GM19239 (cell line): ENCODE results near the gene LEKR1.
"Not testable (repeated sequence)": the region's sequence is repeated elsewhere in the genome, so short reads cannot be mapped to it uniquely, and the experiment has no call there.

ENCODE experiments used
- DNase-seq: peaks from one replicate; pipeline ENCODE4 v3.0.0; 2011; ENCODE audit warnings: low spot score; ENCODE audit not compliant: insufficient read length
- FAIRE-seq: peaks from 2 replicates; lab custom pipeline; 2011; peaks lifted over from hg19 to GRCh38; lab: Jason Lieb, UNC

The LEKR1 gene

DNA sequence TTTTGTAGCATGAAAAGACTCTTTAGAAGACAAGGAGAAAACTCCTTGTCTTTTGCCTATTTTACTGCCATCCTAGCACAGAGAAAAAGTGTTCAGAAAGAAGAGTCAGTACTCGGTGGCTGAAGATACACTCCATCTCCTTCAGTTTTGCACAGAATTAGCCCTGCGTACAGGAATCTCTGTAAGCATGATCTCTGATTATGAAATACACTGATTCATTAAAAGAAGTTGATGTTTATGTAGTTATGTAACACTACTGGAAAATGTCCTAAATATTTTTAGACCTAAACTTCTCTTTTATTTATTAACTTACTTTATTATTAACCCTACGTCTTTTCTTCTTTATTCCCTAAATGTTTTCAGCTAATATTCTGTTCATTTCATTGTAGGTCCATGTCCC lies 138.4 kb downstream of the LEKR1 start:
- FAIRE-seq (no peak), DNase-seq (no peak)

DNA sequence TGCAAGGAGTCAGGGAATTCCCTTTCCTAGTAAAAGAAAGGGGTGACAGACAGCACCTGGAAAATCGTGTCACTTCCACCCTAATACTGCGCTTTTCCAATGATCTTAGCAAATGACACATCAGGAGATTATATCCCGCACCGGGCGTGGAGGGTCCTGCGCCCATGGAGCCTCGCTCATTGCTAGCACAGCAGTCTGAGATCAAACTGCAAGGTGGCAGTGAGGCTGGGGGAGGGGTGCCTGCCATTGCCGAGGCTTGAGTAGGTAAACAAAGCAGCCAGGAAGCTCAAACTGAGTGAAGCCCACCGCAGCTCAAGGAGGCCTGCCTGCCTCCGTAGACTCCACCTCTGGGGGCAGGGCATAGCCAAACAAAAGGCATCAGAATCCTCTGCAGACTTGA lies 140.2 kb downstream of the LEKR1 start:
- FAIRE-seq, DNase-seq: not testable (repeated sequence)

DNA sequence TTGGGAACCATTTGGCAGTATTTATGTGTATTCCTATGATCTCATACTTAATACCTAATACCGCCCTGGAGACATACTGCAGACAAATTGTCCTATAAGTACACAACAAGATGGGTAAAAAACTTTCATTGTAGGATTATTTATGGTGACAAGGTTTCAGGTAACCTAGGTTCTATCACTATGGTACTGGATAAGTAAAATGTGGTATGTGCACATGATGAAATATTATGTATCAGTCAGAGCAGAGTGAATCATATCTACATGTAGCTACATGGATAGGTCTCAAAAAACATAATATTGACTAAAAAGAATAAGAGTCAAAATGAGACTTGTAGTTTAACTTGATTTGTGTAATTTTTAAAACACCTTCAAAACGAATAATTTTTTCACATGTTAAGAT lies 147.8 kb downstream of the LEKR1 start:
- FAIRE-seq: no peak

DNA sequence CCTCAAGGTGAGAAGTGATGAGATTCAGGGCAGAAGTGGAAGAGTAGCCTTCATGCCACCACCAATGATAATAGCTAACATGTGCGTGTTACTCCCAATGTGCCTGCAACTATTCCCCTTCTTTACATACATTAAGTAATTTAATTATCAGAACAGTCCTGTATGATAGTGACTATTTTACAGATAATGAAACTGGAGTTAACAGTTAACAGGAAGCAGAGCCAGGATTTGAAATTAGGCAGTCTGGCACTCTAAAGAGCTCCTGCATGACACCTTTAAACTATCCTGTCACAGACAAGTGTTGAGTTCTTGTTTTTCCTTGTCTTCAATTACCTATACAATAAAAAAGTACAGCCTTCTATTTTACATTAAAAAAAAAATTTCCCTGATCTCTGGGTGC lies 148.8 kb downstream of the LEKR1 start:
- DNase-seq: no peak
- no peak for FAIRE-seq

More for the DNA sequence above, 147.8 kb downstream of the LEKR1 start:
- DNase-seq: no peak

DNA sequence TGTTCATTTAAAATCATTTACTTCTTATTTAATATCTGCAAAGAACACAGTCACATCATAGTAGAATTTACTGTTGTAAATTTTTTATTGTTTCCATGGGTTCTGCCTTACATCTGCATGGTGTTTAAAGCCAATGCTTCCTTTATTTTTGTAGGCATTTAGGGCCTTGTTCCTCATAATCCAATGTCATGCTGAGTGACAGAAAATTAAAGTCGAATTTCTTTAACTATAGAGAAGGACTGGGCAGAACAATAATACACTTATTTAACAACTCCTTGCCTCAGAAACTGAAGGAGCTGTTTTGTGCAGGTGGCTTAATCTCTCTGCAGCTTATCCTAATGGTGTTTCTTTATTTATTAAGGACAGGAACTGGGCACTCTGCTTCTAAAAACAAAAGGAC lies 149.6 kb downstream of the LEKR1 start:
- peak; percentile 56 for FAIRE-seq
- no peak for DNase-seq

DNA sequence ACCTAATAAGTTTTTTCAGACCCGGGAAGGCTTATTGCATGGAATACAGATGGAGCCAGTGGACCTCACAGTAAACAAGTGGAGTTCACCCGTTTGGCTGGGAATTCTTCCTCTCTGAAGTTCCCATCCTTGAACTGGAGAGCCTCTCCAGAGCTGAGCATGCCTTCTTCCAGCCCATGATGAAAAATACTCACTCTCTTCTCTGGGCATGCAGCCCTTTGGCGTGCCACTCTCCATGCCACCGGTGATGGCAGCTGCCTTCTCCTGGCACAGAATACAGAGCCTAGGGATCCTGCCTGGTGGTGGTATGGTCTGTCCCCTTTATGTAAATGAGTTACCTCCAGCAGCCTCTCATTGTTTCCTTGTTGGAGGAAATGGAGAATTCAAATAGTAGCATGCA lies 150.8 kb downstream of the LEKR1 start:
- FAIRE-seq (no peak), DNase-seq (no peak)

DNA sequence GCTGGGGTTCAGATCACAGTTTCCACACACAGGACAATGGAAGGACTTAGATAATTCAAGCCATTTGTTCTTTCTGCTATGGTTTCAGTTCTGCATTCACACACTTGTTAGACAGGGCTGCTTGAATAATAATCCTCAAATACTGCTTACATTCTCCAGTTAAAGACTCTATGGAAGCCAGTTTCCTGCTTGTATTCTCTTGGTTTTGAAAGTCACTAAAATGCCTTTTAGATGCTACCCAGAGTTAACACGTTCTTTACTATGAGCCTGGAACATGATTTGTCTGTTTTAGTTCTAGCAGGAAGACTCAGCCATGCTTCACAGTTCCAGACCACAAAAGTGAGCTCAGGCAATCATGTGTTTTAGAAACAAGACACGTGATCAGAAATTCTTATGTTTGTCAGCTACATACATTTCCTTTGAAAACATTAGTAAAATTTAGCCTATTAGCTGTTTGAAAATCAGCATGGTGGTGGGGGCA lies 152.4 kb downstream of the LEKR1 start:
- FAIRE-seq: peak; percentile 99
- peak; percentile 17 for DNase-seq

DNA sequence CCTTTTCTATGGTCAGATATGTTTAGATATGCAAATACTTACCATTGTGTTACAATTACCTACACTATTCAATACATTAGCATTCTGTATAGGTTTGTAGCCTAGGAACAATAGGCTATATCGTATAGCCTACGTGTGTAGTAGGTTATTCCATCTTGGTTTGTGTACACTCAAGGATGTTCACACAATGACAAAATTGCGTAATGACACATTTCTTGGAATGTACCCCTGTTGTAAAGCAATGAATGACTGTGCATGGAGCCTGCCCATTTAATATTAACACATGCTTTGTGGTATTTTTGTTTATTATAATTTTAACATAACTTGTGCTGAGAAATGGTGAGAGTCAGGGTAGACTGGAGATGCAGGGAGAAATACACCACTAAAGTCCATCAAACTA lies 154.9 kb downstream of the LEKR1 start:
- FAIRE-seq (no peak), DNase-seq (no peak)

DNA sequence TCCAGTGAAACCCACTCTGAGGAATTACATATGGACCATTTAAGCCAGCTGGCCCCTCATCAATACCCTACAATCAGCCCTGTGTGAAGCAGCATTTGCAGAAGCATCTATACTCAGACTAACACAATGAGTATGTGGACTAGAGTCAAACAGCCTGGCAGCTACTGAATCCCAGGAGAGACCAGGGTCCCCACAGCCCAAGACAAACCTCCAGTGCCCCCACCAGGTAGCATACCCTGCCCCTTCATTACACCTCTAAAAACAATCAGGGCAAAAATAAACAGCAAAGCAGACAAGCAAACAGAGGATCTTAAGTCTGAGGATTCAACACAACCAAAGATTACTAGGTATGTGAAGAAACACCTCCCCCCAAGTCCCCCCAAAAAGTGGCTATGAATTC lies 157.4 kb downstream of the LEKR1 start:
- FAIRE-seq (no peak), DNase-seq (no peak)

DNA sequence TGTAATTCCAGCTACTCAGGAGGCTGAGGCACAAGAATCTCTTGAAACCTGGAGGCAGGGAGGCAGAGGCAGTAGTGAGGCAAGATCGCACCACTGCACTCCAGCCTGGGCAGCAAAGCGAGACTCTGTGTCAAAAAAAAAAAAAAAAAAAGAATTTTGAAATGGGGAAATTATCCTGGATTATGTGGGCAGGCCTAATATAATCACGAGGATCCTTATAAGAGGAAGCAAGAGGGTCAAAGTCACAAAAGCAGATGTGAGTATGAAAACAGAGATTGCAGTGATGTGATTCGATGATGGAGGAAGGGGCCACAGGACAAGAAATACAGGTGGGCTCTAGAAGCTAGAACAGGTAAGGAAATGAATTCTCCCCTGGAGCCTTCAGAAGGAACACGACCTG lies 159.6 kb downstream of the LEKR1 start:
- DNase-seq (no peak), FAIRE-seq (no peak)

DNA sequence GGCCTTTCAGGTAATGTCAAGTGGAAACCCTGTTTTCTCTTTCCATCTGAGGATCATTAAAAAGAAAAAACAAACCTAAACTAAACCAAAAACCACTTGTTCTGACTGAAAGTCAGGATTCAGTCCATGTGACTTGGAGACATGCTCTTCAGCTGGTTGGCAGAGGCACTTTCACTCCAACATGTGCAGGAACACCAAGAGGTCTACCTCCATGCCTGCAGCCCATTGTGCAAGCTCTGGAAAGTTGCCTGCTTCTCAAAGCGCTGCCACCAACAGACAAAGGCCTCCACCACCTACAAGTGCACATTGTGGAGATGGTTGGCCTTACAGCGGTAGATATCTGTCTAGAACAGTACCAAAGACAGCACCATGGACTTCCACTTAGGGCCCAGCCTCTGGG lies 161.8 kb downstream of the LEKR1 start:
- no peak for FAIRE-seq
- no peak for DNase-seq

DNA sequence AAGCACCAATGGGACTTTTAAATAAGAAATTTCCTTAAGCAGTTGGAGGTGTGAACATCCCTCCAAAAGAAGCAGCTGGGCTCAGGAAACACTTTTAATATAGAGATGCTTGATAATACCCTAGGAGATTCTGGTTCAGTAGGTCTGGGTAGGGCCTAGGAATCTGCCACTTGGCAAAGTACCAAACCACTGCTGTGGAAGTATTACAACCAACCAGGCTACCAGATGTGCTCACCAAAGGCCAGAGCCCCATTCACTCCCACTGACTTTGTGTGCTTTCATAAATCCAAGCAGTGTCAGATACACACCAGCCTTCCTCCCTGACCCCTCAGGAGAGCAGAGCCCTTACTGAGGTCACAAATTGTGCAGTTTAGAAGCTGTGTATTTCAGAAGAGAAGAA lies 171.2 kb downstream of the LEKR1 start:
- FAIRE-seq (no peak), DNase-seq (no peak)

DNA sequence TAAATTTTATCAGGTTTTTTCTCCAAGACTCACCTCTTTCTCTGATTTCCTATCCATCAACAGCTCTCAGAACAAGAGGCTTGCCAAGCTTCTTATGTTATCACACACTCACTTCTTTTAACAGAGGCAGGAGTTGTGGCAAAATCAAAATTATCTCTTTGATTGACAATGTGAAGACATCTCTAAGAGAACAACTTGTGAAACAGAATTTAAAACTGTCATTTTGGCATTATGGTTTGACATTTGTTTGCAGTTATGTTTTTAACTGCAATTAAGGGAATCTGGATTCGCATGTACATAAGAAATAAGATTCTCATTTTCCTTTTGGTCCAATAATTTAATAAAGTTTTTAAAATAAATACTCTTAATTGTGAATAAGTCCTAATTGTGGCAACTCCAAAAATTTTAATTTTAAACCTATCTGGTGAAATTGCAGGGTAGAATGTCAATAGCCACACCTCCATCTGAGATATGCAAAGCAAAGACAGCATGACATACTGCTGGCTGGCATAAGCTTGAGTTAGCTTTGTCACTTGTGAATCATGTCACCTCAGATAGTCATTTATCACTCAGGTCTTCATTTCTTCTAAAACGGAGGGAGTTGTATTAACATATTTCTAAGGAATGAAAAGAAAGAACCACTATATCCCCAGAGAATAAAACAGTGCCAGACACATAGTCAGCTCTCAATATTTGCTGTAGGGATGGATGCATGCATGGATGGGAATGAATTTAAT lies 175.2 kb downstream of the LEKR1 start:
- no peak for DNase-seq
- no peak for FAIRE-seq

DNA sequence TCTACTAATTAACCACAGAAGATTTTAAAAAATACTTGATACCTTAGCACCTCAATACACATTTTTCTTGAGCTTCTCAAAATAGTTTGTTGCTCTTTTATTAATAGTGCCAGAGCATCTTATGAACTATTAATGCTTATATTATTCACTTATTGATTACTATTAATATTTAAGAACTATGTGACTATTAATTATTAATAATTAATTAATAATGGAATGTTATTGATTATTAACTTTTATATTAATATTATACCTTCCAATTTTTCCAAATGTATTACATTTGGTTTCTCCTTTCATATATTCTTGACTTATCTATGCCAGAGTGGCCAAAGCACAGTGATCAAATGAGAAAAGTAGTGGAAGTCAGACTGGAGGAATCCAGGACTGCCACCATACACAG lies 195.5 kb downstream of the LEKR1 start:
- FAIRE-seq (no peak), DNase-seq (no peak)

DNA sequence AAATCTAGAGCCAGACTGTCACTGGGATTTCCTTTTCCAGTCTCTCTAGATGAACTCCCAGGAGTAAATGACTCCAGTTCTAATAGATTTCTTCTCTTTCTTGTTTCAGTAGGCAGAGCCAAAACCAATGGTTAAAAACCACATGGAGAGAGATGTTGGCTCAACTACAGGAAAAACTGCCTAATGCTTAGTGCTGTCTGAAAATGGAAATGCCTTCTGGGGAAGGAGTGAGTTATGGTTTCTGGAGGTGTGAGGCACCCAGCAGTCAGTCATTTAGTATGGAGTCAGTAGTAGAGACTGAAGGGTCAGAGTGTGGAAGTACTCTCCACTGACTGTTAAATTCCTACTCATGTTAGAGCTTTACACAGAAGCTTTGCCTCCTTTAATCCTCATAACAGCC lies 197.1 kb downstream of the LEKR1 start:
- FAIRE-seq (no peak), DNase-seq (no peak)

DNA sequence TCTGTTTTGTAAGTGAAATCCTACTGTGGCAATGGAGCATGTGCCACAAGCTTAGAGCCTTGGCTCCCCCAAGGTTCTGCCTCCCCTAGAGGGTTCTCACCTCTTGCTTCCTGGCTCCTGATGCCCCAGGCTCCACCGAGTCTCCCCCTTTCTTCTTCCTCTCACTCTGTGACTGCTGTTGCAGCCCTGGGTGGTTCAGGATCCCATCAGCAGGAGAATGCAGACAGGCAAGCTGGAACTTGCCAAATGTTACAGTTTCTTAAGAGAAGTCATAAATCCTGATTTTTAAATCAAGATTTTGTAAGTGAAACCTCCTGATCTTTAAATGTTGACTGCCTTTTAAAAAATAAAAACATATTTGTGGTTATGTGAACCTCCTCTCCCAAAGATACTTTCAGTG lies 199.9 kb downstream of the LEKR1 start:
- DNase-seq: no peak
- FAIRE-seq: no peak

DNA sequence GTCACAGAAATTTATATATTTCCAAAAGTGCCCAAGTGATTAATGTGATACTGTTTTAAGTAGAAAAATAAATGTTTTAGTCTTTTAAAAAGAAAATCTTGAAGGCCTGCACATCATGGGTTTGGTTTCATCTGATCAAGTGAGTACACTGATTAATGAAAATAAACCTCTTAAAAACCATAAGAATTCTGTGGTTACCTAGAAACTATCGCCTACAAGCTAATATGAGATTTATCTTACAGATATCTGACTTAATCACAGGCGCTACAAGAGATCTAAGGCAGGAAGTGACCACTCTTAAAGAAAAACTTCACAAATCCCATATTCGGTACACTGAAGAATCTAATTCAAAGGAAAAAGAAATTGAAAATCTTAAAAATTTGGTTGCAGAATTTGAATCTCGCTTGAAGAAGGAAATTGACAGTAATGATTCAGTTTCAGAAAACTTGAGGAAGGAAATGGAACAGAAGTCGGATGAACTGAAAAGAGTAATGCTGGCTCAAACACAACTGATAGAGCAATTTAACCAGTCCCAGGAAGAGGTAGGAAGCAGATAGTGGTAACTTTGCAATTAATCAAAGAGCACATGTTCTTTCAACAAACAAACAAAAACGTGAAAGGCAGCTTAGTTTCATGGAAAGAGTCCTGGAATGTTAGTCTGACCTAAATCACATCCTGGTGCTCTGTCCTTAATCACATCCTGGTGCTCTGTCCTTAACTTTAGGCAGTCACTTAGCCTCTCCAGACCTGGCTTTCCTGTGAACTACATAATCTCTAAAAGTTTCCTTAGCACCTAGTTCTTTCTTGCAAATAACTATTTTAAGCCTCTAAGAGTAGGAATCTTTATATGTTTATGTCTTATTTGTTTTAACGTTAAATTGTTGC lies 201.9 kb downstream of the LEKR1 start:
- FAIRE-seq: no peak
- DNase-seq: no peak

DNA sequence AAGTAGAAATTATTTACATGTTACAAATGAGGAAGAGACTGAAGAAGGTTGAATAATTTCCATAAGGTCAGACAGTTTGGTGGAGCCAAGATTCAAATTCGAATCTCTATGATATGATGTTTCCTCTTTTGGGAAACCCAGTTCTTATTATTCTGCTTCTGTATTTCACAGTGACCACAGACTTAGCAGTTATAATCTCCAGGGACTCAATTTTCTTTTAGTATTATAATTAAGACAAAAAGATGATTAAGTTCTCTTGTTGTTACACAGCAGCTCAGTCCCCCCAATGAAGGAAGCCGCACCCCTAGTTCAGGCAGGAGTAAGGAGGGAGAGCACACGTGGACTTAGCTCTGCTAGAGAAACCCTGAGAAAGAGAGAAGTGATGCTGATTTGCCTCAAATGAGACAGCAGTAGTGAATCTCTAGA lies 203.2 kb downstream of the LEKR1 start:
- DNase-seq (no peak), FAIRE-seq (no peak)

DNA sequence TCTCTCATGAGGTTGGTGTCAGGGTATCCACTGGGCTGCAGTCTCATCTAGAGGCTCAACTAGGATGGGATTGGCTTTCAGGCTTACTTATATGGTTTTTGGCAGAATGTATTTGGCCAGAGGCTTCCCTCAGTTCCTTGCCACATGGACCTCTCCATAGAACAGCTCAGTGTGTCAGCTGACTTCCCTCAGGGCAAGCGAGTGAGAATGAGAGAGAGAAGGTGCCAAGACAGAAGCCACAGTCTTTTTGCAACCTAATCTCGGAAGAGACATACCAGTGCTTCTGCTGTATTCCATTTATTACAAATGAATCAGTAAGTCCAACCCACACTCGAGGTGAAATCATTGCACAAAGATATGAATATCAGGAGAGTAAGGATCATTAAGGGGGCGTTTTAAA lies 204.6 kb downstream of the LEKR1 start:
- FAIRE-seq (no peak), DNase-seq (no peak)

DNA sequence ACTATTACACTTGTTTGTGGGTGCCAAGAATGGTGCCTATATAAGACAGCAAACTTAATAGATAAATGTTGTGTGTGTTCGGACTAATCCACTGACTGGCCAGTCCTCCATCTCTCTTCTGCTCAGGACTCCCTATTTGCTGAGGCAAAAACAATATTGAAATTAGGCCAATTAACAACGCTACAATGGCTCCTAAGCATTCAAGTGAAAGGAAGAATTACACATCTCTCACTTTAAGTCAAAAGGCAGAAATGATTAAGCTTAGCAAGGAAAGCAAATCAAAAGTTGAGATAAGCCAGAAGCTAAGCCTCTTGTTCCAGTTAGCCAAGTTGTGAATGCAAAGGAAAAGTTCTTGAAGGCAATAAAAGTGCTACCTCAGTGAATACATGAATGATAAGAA lies 206.8 kb downstream of the LEKR1 start:
- no peak for FAIRE-seq

DNA sequence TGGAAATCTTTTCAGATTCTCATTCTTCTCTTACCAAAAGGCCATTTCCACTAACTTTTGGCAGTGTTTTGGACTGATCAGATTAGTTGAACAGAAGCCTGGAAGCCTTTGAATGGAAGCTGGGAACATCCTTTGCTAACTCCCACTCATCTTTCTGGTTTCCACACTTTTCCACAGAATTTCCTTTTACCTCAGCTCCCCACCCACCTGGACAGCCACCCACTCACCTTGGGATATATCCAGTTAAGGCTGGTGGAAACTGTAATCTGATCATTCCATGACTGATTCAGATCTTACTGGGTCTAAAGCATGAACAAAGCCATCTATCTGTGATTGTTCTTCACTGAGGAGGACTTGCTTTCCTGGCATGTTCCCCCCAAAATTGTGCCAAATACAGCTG lies 214.3 kb downstream of the LEKR1 start:
- no peak for DNase-seq
- FAIRE-seq: no peak

More for the DNA sequence above, 206.8 kb downstream of the LEKR1 start:
- no peak for DNase-seq
